ENCODE measurements around the gene RND2. TPM values are rescaled to one million over a fixed set of nuclear protein-coding genes. Genes with fewer than 3 reads are reported as not detected.

The RND2 gene
- total and polyA plus RNA-seq, 2 donors (not counting 1 experiment from before 2014, with no cell fraction given) = 0.24 to 0.44 TPM

DNA sequence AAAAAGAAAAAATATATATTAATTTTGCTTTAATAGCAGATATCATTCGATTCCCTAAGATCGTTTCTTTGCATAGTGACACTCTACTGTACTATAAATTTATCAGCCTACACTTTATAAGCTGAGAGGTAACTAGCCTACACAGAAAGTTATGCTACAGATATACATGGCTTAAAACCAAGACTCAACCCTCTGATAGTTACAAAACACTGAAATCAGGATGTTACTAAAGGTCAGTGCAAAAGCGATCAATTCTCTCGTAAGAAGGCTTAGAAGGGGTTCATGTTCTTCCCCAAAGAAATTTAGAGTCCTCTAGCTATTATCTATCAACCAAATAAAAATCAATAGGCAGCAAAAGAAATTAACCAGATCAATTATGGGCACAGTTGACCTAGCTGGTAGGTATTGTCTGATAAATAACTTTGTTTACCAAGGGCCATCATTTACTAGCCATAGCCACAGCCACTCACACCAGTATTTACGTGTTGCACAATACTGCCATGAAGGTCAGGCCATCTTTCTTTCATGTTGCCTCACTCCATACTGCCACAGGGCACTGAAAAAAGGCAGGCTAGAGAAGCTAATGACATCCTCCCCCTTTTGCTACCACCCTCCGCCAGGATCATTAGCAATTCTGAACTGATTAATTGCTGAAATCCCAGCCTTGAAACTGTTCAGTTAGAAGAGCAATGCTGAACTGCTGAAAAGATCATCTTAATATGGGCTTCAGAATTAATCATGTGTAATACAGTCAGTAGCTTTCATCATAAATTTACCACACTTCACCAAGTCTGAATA is 43.7 kb downstream of the RND2 start:
- CTCF ChIA-PET = interaction anchor here (0.6 kb wide), 1 partner anchor 59 kb away, joined by 4 read pairs; no protein-coding TSS in a partner anchor
- ATAC-seq (ENCODE audit: low read depth) (no peak), DNase-seq (no peak)
- Histone ChIP-seq H3K4me1 (ENCODE audit: control insufficient read depth in 2 of 2, insufficient read depth in 2 of 2, low read length in 2 of 2) (no peaks in the 10 kb centered on the region), H3K36me3 (replicated peaks in 1 of 2; ENCODE audit: control extremely low read depth in 1 of 2, control insufficient read depth in 1 of 2, extremely low read depth in 1 of 2, insufficient read depth in 2 of 2, low read length in 1 of 2) (no peaks in the 10 kb centered on the region), H3K4me3 (ENCODE audit: control extremely low read depth in 1 of 5, extremely low read depth in 1 of 5, insufficient read depth in 1 of 5, low read depth in 2 of 5, low read length in 4 of 5) (no peak overlapping the region), H3K4me2 (replicated peaks; ENCODE audit: low read depth, low read length, poor library complexity, severe bottlenecking) (no peak overlapping the region), H3K27me3 (replicated peaks in 1 of 4; ENCODE audit: control extremely low read depth in 1 of 4, control insufficient read depth in 3 of 4, insufficient read depth in 4 of 4, low read length in 3 of 4) (no peaks in the 10 kb centered on the region), H3K9me3 (ENCODE audit: control extremely low read depth in 1 of 3, control insufficient read depth in 2 of 3, insufficient read depth in 1 of 3, low read length in 2 of 3) (no peaks in the 10 kb centered on the region), H2AFZ (ENCODE audit: insufficient read depth, low read depth, low read length, poor library complexity, severe bottlenecking) (no peak overlapping the region), H4K20me1 (ENCODE audit: control insufficient read depth, insufficient read depth, low read length, poor library complexity, severe bottlenecking) (no peaks in the 10 kb centered on the region), H3K79me2 (ENCODE audit: control insufficient read depth, insufficient read depth, low read length) (no peaks in the 10 kb centered on the region), H3K9ac (ENCODE audit: low read length) (no peak overlapping the region), H3K27ac (ENCODE audit: low read length in 2 of 2) (no peak overlapping the region)
- intact Hi-C loops (cut with micrococcal nuclease) = no loop called here
- H3K27me3 Mint-ChIP-seq = no peaks in the 10 kb centered on the region
- TF ChIP-seq, protein P1, sequence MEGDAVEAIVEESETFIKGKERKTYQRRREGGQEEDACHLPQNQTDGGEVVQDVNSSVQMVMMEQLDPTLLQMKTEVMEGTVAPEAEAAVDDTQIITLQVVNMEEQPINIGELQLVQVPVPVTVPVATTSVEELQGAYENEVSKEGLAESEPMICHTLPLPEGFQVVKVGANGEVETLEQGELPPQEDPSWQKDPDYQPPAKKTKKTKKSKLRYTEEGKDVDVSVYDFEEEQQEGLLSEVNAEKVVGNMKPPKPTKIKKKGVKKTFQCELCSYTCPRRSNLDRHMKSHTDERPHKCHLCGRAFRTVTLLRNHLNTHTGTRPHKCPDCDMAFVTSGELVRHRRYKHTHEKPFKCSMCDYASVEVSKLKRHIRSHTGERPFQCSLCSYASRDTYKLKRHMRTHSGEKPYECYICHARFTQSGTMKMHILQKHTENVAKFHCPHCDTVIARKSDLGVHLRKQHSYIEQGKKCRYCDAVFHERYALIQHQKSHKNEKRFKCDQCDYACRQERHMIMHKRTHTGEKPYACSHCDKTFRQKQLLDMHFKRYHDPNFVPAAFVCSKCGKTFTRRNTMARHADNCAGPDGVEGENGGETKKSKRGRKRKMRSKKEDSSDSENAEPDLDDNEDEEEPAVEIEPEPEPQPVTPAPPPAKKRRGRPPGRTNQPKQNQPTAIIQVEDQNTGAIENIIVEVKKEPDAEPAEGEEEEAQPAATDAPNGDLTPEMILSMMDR (IDR thresholded peaks at IDR 0.05) = no peak
- no peak for TF ChIP-seq EZH2 (IDR thresholded peaks at IDR 0.05; ENCODE audit: borderline replicate concordance, insufficient read depth, low read depth, low read length, poor library complexity, severe bottlenecking)
- WGBS (ENCODE audit: insufficient coverage) = 100% methylated on average over 2 of the region's 6 CpGs
- H3K9me3 Mint-ChIP-seq (ENCODE audit: insufficient read depth) = no peaks in the 10 kb centered on the region
- POLR2A ChIA-PET = no interaction called here
- H3K27ac Mint-ChIP-seq = no peak overlapping the region
- H3K4me3 Mint-ChIP-seq = no peak overlapping the region
- H3K4me1 Mint-ChIP-seq = no peaks in the 10 kb centered on the region

- Histone ChIP-seq H2AFZ (ENCODE audit: insufficient read depth, low read depth, low read length, poor library complexity, severe bottlenecking) (no peak overlapping the region), H3K4me1 (ENCODE audit: control insufficient read depth in 2 of 2, insufficient read depth in 2 of 2, low read length in 2 of 2) (no peaks in the 10 kb centered on the region), H3K27me3 (replicated peaks in 1 of 4; ENCODE audit: control extremely low read depth in 1 of 4, control insufficient read depth in 3 of 4, insufficient read depth in 4 of 4, low read length in 3 of 4) (no peaks in the 10 kb centered on the region), H3K9ac (ENCODE audit: low read length) (no peak overlapping the region), H4K20me1 (ENCODE audit: control insufficient read depth, insufficient read depth, low read length, poor library complexity, severe bottlenecking) (no peaks in the 10 kb centered on the region), H3K79me2 (ENCODE audit: control insufficient read depth, insufficient read depth, low read length) (no peaks in the 10 kb centered on the region), H3K27ac (ENCODE audit: low read length in 2 of 2) (no peak overlapping the region), H3K9me3 (ENCODE audit: control extremely low read depth in 1 of 3, control insufficient read depth in 2 of 3, insufficient read depth in 1 of 3, low read length in 2 of 3) (no peaks in the 10 kb centered on the region), H3K4me2 (replicated peaks; ENCODE audit: low read depth, low read length, poor library complexity, severe bottlenecking) (no peak overlapping the region), H3K36me3 (replicated peaks in 1 of 2; ENCODE audit: control extremely low read depth in 1 of 2, control insufficient read depth in 1 of 2, extremely low read depth in 1 of 2, insufficient read depth in 2 of 2, low read length in 1 of 2) (no peaks in the 10 kb centered on the region), H3K4me3 (ENCODE audit: control extremely low read depth in 1 of 5, extremely low read depth in 1 of 5, insufficient read depth in 1 of 5, low read depth in 2 of 5, low read length in 4 of 5) (no peak overlapping the region)
- Mint-ChIP-seq H3K4me3 (no peak overlapping the region), H3K27me3 (no peaks in the 10 kb centered on the region), H3K4me1 (no peaks in the 10 kb centered on the region), H3K27ac (no peak overlapping the region), H3K9me3 (ENCODE audit: insufficient read depth) (no peaks in the 10 kb centered on the region)
- TF ChIP-seq, protein P1 (IDR thresholded peaks at IDR 0.05) = no peak
- no peak for TF ChIP-seq EZH2 (IDR thresholded peaks at IDR 0.05; ENCODE audit: borderline replicate concordance, insufficient read depth, low read depth, low read length, poor library complexity, severe bottlenecking)
- ChIA-PET POLR2A (no interaction called here), CTCF (no interaction called here)
- no peak for DNase-seq
- 100% methylated on average over 3 of the region's 3 CpGs for WGBS (ENCODE audit: insufficient coverage)
- ATAC-seq (ENCODE audit: low read depth) = no peak
- intact Hi-C loops (cut with micrococcal nuclease) = no loop called here
These were observed 44.4 kb downstream of the RND2 start for GRCh38 chr17:43069368-43069898.

Data from B cell (primary cell).